Kidney epithelial cell (primary cell): Measurements from ENCODE around the gene PI4KA. TPM values are rescaled to one million over a fixed set of nuclear protein-coding genes. Genes with fewer than 3 reads are reported as not detected.

Experiments used
- DNase-seq: peaks from one replicate; pipeline ENCODE4 v3.0.0-alpha.2; 2010; ENCODE audit warnings: low read depth
- H3K27me3 ChIP-seq: 2 replicates; pipeline ENCODE4 v1.6.0; 2011; ENCODE audit warnings: low read length; ENCODE audit not compliant: control insufficient read depth, insufficient read depth
- H3K36me3 ChIP-seq: 2 replicates; pipeline ENCODE4 v1.5.1; 2011; ENCODE audit warnings: low read length; ENCODE audit not compliant: control insufficient read depth, insufficient read depth
- H3K4me3 ChIP-seq: 2 replicates; pipeline ENCODE4 v1.5.1; 2011; ENCODE audit warnings: low read depth, mild to moderate bottlenecking, control low read depth, low read length
- CTCF ChIP-seq: IDR thresholded peaks from 2 replicates; pipeline ENCODE4 v1.5.1; 2011; ENCODE audit warnings: mild to moderate bottlenecking, moderate library complexity, low read length, control low read depth, inconsistent platforms; ENCODE audit not compliant: insufficient read depth, poor library complexity, severe bottlenecking
- total RNA-seq: library from RNA; depleted of rRNA; stranded (reverse); fragments of >200 nt; gene quantifications from 2 replicates; pipeline ENCODE4 v1.2.3, GENCODE V29; 2015

Gene PI4KA
- total RNA-seq, 1 donor from 2014 or later = 50.6 TPM

DNA sequence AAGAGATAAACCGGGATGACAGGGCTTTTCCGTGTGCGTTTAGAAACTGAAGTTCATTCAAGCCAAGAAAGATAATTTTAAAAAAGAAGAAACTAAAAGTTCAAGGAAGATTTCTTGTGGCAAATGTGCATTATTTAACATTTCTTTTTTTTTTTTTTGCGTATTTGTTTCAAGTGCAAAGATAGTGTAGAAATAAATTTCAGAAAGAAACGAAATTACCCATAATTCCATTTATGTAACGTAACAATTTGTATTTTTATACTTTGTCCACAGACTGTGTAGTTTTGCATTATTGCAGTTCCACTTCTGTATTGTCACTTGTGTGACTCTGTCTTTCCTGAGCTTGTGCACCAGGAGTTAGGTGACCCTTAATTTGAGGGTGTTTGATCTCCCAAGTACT is 24.2 kb upstream of the PI4KA start:
- H3K27me3 ChIP-seq = no peaks in the 10 kb centered on the region
- no peak overlapping the region for H3K4me3 ChIP-seq
- TF ChIP-seq CTCF = no peak
- H3K36me3 ChIP-seq = no peaks in the 10 kb centered on the region
- no peak for DNase-seq

- H3K4me3 ChIP-seq = no peak overlapping the region
- no peak for DNase-seq
- H3K27me3 ChIP-seq = no peaks in the 10 kb centered on the region
- no peaks in the 10 kb centered on the region for H3K36me3 ChIP-seq
- no peak for TF ChIP-seq CTCF
Observed at GRCh38 chr22:20881869-20882815, 23.5 kb upstream of the PI4KA start.

DNA sequence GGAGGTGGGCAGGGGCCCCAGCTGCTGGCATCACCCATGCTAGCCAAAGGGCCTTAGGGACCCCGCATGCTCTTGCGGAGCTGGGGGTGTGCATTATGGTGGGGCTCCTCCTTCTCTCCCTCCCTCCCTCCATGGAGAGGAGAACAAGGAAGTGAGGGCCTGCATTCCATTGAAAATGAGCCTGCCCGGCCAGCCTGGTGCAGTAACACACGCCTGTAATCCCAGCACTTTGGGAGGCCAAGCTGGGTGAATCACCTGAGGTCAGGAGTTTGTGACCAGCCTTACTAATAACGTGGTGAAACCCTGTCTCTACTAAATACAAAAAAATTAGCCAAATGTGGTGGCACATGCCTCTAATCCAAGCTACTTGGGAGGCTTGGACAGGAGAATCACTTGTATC is 22.6 kb upstream of the PI4KA start:
- H3K36me3 ChIP-seq = no peaks in the 10 kb centered on the region
- no peak overlapping the region for H3K4me3 ChIP-seq
- no peak for TF ChIP-seq CTCF
- no peak for DNase-seq
- no peaks in the 10 kb centered on the region for H3K27me3 ChIP-seq

GRCh38 chr22:20877715-20878114 is 19.1 kb upstream of the PI4KA start:
- no peak for TF ChIP-seq CTCF
- Histone ChIP-seq H3K4me3 (no peak overlapping the region), H3K27me3 (no peaks in the 10 kb centered on the region), H3K36me3 (no peaks in the 10 kb centered on the region)
- DNase-seq = no peak

GRCh38 chr22:20875296-20875695 is 16.7 kb upstream of the PI4KA start:
- Histone ChIP-seq H3K27me3 (no peaks in the 10 kb centered on the region), H3K4me3 (no peak overlapping the region), H3K36me3 (no peaks in the 10 kb centered on the region)
- no peak for DNase-seq
- no peak for TF ChIP-seq CTCF

DNA sequence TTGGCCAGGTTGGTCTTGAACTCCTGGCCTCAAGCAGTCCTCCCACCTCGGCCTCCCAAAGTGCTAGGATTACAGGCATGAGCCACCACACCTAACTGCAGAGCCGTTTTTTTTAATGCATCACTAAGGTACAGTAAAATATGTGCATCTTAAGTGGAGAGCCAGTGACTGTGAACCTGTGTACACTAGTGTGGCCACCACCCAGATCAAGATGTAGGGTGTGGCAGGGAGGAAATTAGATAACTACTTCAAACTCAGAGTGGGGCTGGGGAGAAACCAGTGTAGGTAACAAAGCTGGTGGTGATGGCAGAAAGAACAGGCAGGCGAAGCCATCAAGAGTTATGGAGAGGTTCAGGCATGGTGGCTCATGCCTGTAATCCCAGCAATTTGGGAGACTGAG is 14.6 kb upstream of the PI4KA start:
- TF ChIP-seq CTCF = no peak
- Histone ChIP-seq H3K27me3 (no peaks in the 10 kb centered on the region), H3K4me3 (no peak overlapping the region), H3K36me3 (no peaks in the 10 kb centered on the region)
- DNase-seq = no peak
